Mesenchymal stem cell (in vitro differentiated cells and primary cell): ENCODE data around the gene IGFL4.

Experiments used
- DNase-seq: peaks from one replicate; pipeline ENCODE4 v3.0.0-alpha.2; 2013
- H2AFZ ChIP-seq: one replicate; pipeline ENCODE4 v1.6.1; 2013; ENCODE audit warnings: low read depth, mild to moderate bottlenecking, control low read depth, inconsistent platforms, low read length, moderate library complexity
- H2AK5ac ChIP-seq: 2 replicates; pipeline ENCODE4 v1.6.1; 2013; ENCODE audit warnings: low read length, moderate library complexity, mild to moderate bottlenecking, inconsistent platforms; ENCODE audit not compliant: severe bottlenecking
- H2BK120ac ChIP-seq: one replicate; pipeline ENCODE4 v1.6.1; 2013; ENCODE audit warnings: low read depth, mild to moderate bottlenecking, inconsistent platforms, low read length, moderate library complexity
- H2BK12ac ChIP-seq, 2 experiments: one replicate each; pipeline ENCODE4 v1.6.1; 2013; ENCODE audit warnings: inconsistent platforms in 2 of 2, low read length in 2 of 2, mild to moderate bottlenecking in 2 of 2, moderate library complexity in 2 of 2, control low read depth in 1 of 2
- H2BK15ac ChIP-seq: one replicate; pipeline ENCODE4 v1.6.1; 2013; ENCODE audit warnings: mild to moderate bottlenecking, low read depth, inconsistent platforms; ENCODE audit not compliant: poor library complexity, severe bottlenecking
- H2BK5ac ChIP-seq: 2 replicates; pipeline ENCODE4 v1.6.1; 2013; ENCODE audit warnings: low read depth, mild to moderate bottlenecking, low read length, control low read depth, inconsistent platforms; ENCODE audit not compliant: poor library complexity, severe bottlenecking
- H3K14ac ChIP-seq, 2 experiments: one replicate each; pipeline ENCODE4 v1.6.1; 2013; ENCODE audit warnings: inconsistent platforms in 2 of 2, low read length in 2 of 2, control low read depth in 1 of 2, mild to moderate bottlenecking in 1 of 2, moderate library complexity in 1 of 2
- H3K18ac ChIP-seq, 2 experiments: one replicate each; pipeline ENCODE4 v1.6.1; 2013; ENCODE audit warnings: inconsistent platforms in 2 of 2, low read length in 2 of 2, control low read depth in 1 of 2, low read depth in 1 of 2, mild to moderate bottlenecking in 1 of 2
- H3K23ac ChIP-seq, 2 experiments: one replicate each; pipeline ENCODE4 v1.6.1; 2013; ENCODE audit warnings: inconsistent platforms in 2 of 2, low read length in 2 of 2, mild to moderate bottlenecking in 2 of 2, moderate library complexity in 2 of 2, control low read depth in 1 of 2
- H3K27ac ChIP-seq: 2 replicates; pipeline ENCODE4 v1.5.1; 2013; ENCODE audit warnings: mild to moderate bottlenecking, moderate library complexity, low read length, control low read depth, inconsistent platforms; ENCODE audit not compliant: poor library complexity, severe bottlenecking
- H3K27me3 ChIP-seq, 2 experiments: 2 replicates each; pipeline versions ENCODE4 v1.6.1 to v1.7.0; 2013; ENCODE audit warnings: low read length in 2 of 2, mild to moderate bottlenecking in 2 of 2, moderate library complexity in 2 of 2, control low read depth in 1 of 2, inconsistent platforms in 1 of 2; ENCODE audit not compliant: control insufficient read depth in 1 of 2, insufficient read depth in 1 of 2
- H3K36me3 ChIP-seq, 2 experiments: 2 replicates each; pipeline versions ENCODE4 v1.6.1 to v1.7.0; 2013; ENCODE audit warnings: low read length in 2 of 2, control low read depth in 1 of 2, inconsistent platforms in 1 of 2, low read depth in 1 of 2, mild to moderate bottlenecking in 1 of 2; ENCODE audit not compliant: insufficient read depth in 2 of 2, control insufficient read depth in 1 of 2
- H3K4ac ChIP-seq, 2 experiments: one replicate each; pipeline ENCODE4 v1.6.1; 2013; ENCODE audit warnings: inconsistent platforms in 2 of 2, low read length in 2 of 2, mild to moderate bottlenecking in 2 of 2, moderate library complexity in 2 of 2, control low read depth in 1 of 2, low read depth in 1 of 2
- H3K4me1 ChIP-seq: 2 replicates; pipeline ENCODE4 v1.6.1; 2013; ENCODE audit warnings: low read depth, low read length, control low read depth; ENCODE audit not compliant: control insufficient read depth, insufficient read depth
- H3K4me2 ChIP-seq: 2 replicates; pipeline ENCODE4 v1.6.1; 2013; ENCODE audit warnings: low read length, mild to moderate bottlenecking, inconsistent platforms; ENCODE audit not compliant: poor library complexity, severe bottlenecking
- H3K4me3 ChIP-seq, 2 experiments: 2 replicates each; pipeline versions ENCODE4 v1.5.1 to v1.7.0; 2013; ENCODE audit warnings: low read length in 2 of 2, mild to moderate bottlenecking in 2 of 2, control low read depth in 1 of 2, low read depth in 1 of 2; ENCODE audit not compliant: insufficient read depth in 1 of 2
- H3K79me1 ChIP-seq: replicated peaks from 2 replicates; pipeline ENCODE4 v1.6.1; 2013; ENCODE audit warnings: mild to moderate bottlenecking, control low read depth, low read length, inconsistent platforms; ENCODE audit not compliant: poor library complexity, severe bottlenecking
- H3K9ac ChIP-seq: 2 replicates; pipeline ENCODE4 v1.7.0; 2013; ENCODE audit warnings: mild to moderate bottlenecking, low read length, moderate library complexity
- H3K9me3 ChIP-seq: 2 replicates; pipeline ENCODE4 v1.7.0; 2013; ENCODE audit warnings: mild to moderate bottlenecking, low read length; ENCODE audit not compliant: control insufficient read depth
- H4K8ac ChIP-seq: one replicate; pipeline ENCODE4 v1.6.1; 2013; ENCODE audit warnings: inconsistent platforms, mild to moderate bottlenecking, low read length, moderate library complexity
- H4K91ac ChIP-seq: one replicate; pipeline ENCODE4 v1.6.1; 2013; ENCODE audit warnings: mild to moderate bottlenecking, low read length, inconsistent platforms
- WGBS: methylation state at CpG from one replicate; pipeline ENCODE4 v1.1.7; 2013; ENCODE audit warnings: mixed read lengths; 5-methylcytosine and 5-hydroxymethylcytosine counted together

IGFL4 gene

DNA sequence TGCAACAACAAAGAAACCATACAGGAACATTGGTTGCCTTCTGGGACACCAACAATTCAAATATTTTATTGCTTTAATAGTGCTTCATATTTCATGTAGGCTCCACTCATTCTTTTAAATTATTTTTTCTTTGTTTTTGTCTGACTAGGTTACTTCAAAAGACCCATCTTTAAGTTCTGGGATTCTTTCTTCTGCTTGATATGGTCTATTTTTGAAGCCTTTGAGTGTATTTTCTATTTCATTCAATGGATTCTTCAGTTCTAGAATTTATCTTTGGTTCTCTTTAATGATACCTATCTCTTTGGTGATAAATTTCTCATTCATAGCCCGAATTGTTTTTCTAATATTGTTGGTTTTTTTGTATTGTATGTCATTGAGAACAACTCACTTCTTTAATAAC lies 45.1 kb upstream of the IGFL4 start:
- Histone ChIP-seq H2AK5ac (no peak overlapping the region), H3K18ac (no peak overlapping the region), H3K27me3 (peaks cover 11 to 79% of the 10 kb centered on the region in 2 experiments), H3K4me1 (peaks cover 5% of the 10 kb centered on the region), H3K23ac (no peak overlapping the region), H2BK15ac (no peak overlapping the region), H2BK12ac (no peak overlapping the region), H3K4me2 (no peak overlapping the region), H3K9ac (no peak overlapping the region), H3K4me3 (no peak overlapping the region), H4K8ac (no peak overlapping the region), H2BK120ac (no peak overlapping the region), H3K9me3 (peaks cover 60% of the 10 kb centered on the region), H3K27ac (no peak overlapping the region), H3K4ac (no peak overlapping the region), H3K79me1 (no peaks in the 10 kb centered on the region), H3K14ac (no peak overlapping the region), H2BK5ac (no peak overlapping the region), H2AFZ (no peak overlapping the region), H3K36me3 (no peaks in the 10 kb centered on the region), H4K91ac (no peak overlapping the region)
- no CpG with 5 or more reads among the region's 1 CpG for whole genome bisulfite sequencing
- no peak for DNase-seq

DNA sequence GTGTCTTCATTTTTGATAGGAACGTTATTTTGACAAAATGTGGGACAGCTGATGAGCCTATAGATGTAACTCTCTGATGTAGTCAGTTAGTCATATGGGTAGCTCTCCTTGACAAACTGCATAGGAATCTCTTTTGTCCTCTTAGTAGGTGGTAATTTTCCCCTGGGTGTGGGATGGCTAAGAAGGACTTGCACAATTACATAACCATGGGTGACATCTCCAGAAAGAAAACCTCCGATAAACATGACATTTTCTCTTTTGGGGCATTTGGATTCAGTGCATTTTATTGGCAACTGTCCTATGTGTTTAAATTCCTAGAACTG lies 41.9 kb upstream of the IGFL4 start:
- Histone ChIP-seq H3K9ac (no peak overlapping the region), H3K36me3 (no peaks in the 10 kb centered on the region), H3K14ac (no peak overlapping the region), H2BK120ac (no peak overlapping the region), H3K4me1 (peaks cover 14% of the 10 kb centered on the region), H3K4me3 (no peak overlapping the region), H3K23ac (no peak overlapping the region), H4K91ac (no peak overlapping the region), H2BK5ac (no peak overlapping the region), H4K8ac (no peak overlapping the region), H3K27ac (no peak overlapping the region), H3K4ac (no peak overlapping the region), H3K27me3 (peaks cover 3 to 66% of the 10 kb centered on the region in 2 experiments), H2BK15ac (no peak overlapping the region), H3K79me1 (no peaks in the 10 kb centered on the region), H2AK5ac (peak overlapping the region; percentile 66), H3K4me2 (no peak overlapping the region), H3K18ac (no peak overlapping the region), H3K9me3 (peaks cover 39% of the 10 kb centered on the region), H2AFZ (no peak overlapping the region), H2BK12ac (no peak overlapping the region)
- 39% methylated on average over 1 of the region's 2 CpGs for WGBS
- DNase-seq: no peak

DNA sequence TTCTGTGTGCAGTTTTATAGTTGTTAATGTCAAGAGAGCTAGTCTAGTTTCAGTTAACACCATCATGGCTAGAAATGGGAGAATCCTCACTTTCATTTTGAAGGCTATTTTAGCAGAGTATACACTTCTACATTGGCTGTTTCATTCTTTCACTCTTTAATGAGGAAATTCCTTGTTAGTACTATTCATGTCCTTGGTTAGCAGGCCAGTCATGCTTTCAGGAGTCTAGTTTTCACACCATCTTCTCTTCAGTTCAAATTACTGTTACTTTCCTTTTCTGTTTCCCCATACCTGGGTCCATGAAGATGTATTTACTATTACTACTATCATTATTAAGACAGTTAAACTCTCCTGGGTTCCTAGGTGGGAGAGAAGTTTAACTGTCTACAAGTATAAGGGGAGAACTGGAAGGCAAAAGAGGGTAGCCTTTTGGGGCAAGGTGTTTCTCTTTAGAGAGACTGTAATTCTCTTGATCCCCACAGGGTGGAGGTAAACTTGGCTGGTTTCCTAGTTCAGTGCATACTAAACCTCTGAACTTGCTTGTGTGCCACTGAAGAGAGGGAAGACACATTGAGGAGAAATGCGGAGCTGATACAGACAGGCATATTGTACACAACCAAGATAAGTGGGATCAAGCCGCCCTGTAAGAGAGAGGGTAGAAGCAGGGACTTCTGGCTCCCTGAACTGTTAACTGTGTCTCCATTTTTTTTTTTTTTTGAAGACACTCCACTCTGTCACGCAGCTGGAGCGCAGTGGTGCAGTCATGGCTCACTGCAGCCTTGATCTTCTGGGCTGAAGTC lies 41.3 kb upstream of the IGFL4 start:
- H3K36me3 ChIP-seq: no peaks in the 10 kb centered on the region
- no peak overlapping the region for H3K9ac ChIP-seq
- peak; percentile 72 for DNase-seq
- H3K27me3 ChIP-seq: peaks cover 2 to 64% of the 10 kb centered on the region in 2 experiments
- no peak overlapping the region for H3K4ac ChIP-seq
- no peak overlapping the region for H4K8ac ChIP-seq
- H3K4me3 ChIP-seq: no peak overlapping the region
- H2BK15ac ChIP-seq: no peak overlapping the region
- no peak overlapping the region for H3K14ac ChIP-seq
- peak overlapping the region; percentile 84 for H2BK5ac ChIP-seq
- no peak overlapping the region for H2BK12ac ChIP-seq
- H3K27ac ChIP-seq: peak overlapping the region; percentile 99
- 51% methylated on average over 4 of the region's 4 CpGs for WGBS
- no peak overlapping the region for H3K4me2 ChIP-seq
- no peak overlapping the region for H4K91ac ChIP-seq
- H3K79me1 ChIP-seq: no peaks in the 10 kb centered on the region
- H3K18ac ChIP-seq: no peak overlapping the region
- H2AK5ac ChIP-seq: peak overlapping the region; percentile 100
- peaks cover 15% of the 10 kb centered on the region for H3K4me1 ChIP-seq
- no peak overlapping the region for H3K23ac ChIP-seq
- no peak overlapping the region for H2AFZ ChIP-seq
- H3K9me3 ChIP-seq: peaks cover 34% of the 10 kb centered on the region
- H2BK120ac ChIP-seq: no peak overlapping the region

DNA sequence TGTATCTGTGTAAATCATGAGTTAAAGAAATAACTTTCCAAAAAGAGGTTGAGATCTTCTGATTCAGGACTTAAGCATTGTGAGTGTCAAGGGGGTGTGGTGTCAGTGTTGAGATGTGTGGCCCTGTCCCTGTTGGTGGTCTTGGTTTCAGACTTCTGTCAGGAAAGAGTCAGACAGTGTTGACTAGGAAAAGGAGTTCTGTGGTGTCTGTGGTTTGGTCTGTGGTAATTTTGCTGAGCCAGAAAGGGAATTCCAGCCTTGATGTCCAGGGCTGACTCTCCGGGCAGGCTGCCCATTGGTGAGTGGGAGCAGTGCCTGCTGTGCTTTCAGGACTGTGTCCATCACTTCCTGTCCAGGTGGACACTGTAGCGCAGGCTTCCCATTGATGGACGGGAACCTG lies 39.8 kb upstream of the IGFL4 start:
- DNase-seq: peak; percentile 87
- Histone ChIP-seq H3K4me3 (no peak overlapping the region), H3K9ac (no peak overlapping the region), H3K18ac (peak overlapping the region in 1 of 2 experiments; percentile 56), H3K14ac (no peak overlapping the region), H2AFZ (no peak overlapping the region), H2BK12ac (peak overlapping the region in 1 of 2 experiments; percentile 54), H3K4ac (peak overlapping the region in 1 of 2 experiments; percentile 12), H3K79me1 (no peaks in the 10 kb centered on the region), H3K27me3 (peaks cover 10 to 74% of the 10 kb centered on the region in 2 experiments), H2BK15ac (no peak overlapping the region), H3K4me2 (no peak overlapping the region), H4K91ac (no peak overlapping the region), H3K23ac (no peak overlapping the region), H3K9me3 (peaks cover 18% of the 10 kb centered on the region), H2BK120ac (no peak overlapping the region), H3K27ac (peak overlapping the region; percentile 99), H4K8ac (no peak overlapping the region), H2AK5ac (no peak overlapping the region), H3K4me1 (peaks cover 18% of the 10 kb centered on the region), H3K36me3 (no peaks in the 10 kb centered on the region), H2BK5ac (no peak overlapping the region)
- WGBS: 53% methylated on average over 3 of the region's 3 CpGs
